ENCODE results near the gene CAB39.

DNA sequence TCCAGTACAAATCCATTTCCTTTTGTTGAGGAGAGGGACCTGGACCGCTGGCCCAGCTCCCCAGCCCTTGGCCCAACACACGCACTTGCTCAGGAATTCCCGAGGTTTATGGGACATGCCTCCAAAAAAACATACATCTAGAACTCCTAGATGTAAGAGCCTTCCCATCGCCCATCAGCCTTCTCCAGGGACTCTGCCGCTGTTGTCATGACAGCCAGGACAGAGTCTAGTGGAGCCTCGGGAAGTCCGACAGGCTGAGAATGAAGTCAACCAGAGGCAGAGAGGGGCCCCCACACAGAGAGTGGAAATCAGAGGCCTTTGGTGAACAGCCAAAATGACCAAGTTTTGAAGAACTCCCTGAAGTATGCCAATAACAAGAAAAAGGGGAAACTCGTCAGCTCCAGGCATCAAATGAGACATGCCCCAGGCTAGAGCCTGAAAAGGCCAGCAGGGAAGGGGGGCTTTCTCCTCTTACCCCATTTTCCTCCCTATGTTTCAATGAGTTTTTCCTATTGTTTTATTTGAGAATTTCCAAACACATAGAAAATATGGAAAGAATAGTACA, 43.2 kb upstream of the CAB39 start:
- TF ChIP-seq, protein P1, sequence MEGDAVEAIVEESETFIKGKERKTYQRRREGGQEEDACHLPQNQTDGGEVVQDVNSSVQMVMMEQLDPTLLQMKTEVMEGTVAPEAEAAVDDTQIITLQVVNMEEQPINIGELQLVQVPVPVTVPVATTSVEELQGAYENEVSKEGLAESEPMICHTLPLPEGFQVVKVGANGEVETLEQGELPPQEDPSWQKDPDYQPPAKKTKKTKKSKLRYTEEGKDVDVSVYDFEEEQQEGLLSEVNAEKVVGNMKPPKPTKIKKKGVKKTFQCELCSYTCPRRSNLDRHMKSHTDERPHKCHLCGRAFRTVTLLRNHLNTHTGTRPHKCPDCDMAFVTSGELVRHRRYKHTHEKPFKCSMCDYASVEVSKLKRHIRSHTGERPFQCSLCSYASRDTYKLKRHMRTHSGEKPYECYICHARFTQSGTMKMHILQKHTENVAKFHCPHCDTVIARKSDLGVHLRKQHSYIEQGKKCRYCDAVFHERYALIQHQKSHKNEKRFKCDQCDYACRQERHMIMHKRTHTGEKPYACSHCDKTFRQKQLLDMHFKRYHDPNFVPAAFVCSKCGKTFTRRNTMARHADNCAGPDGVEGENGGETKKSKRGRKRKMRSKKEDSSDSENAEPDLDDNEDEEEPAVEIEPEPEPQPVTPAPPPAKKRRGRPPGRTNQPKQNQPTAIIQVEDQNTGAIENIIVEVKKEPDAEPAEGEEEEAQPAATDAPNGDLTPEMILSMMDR (IDR thresholded peaks at IDR 0.05; ENCODE audit: extremely low read depth in 1 of 2, insufficient read depth in 1 of 2, low read depth in 1 of 2, low read length in 2 of 2), result no peak
- TF ChIP-seq EZH2 (IDR thresholded peaks at IDR 0.05; ENCODE audit: borderline replicate concordance, low read depth, low read length, severe bottlenecking), result no peak

All from endothelial cell of umbilical vein (primary cell).